HG03196 (cell line): Measurements from ENCODE around the gene CCDC74B.
"Not testable (repeated sequence)": the region's sequence is repeated elsewhere in the genome, so short reads cannot be mapped to it uniquely, and the experiment has no call there.

Experiments
- ATAC-seq: cut with Tn5 transposase; IDR thresholded peaks from one replicate; pipeline ENCODE4 v1.9.1; 2021; ENCODE audit not compliant: unreplicated experiment

CCDC74B gene

DNA sequence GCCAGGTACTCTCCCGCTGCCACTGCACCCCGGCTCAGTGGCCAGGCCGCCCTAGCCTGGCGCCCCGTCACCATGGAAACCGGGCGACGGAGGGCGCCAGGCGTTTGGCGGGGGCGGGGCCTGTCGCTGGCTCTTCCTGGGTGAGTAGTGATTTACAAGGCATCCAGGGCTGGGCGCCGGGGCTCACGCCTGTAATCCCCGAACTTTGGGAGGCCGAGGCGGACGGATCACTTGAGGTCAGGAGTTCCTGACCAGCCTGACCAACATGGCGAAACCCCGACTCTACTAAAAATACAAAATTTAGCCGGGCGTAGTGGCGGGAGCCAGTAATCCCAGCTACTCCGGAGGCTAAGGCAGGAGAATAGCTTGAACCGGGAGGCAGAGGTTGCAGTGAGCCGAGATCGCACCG is at the start of gene CCDC74B:
Gene CCDC74B, minus strand, starts transcription at position 107 of the 409 bp plus-strand sequence. CDS start 116 bp downstream, outside the sequence.
- ATAC-seq = peak; percentile 92

DNA sequence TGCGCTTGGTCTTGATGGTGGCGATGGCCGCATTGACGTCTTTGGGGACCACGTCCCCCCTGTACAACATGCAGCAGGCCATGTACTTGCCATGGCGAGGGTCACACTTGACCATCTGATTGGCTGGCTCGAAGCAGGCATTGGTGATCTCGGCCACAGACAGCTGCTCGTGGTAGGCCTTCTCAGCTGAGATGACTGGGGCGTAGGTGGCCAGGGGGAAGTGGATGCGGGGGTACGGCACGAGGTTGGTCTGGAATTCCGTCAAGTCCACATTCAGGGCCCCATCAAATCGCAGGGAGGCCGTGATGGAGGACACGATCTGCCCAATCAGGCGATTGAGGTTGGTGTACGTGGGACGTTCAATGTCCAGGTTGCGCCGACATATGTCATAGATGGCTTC is 48.9 kb upstream of the CCDC74B start:
- ATAC-seq = not testable (repeated sequence)

DNA sequence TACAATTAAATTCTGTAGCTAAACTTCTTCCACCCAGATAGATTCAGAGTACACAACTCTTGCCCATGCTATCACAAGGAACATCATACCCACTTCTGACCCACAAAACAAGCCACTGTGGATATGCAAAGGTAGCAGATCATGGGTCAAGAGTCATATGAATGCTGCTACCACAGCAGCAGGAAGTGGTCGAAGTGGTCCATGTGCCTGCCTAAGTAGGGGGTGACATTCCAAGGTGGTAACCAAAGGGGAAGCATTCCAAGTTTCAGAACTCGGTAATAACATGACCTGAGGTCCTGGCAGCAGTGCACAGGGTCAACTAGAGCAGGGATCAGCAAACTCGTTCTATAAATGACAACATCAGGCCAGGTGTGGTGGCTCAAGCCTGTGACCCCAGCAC is 47.5 kb upstream of the CCDC74B start:
- ATAC-seq = not testable (repeated sequence)

DNA sequence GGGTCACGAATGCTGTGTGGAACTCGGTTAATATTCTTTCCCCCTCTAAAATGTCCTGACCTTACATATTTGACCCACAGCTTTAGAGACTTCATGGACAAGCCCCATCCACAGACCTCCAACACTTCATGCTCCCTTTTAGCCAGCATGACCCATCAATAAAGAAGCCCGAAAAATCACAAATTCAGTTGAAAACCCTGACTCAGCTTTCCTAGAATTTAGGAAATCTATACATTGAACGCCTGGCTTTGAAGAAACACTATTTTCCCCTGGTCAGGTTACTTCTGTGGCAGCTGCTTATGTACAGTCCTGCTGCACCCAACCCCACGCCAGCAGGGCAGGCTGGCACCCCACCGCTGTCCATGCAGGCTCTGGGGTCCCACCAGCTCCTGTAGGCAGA is 46.4 kb upstream of the CCDC74B start:
- not testable (repeated sequence) for ATAC-seq

DNA sequence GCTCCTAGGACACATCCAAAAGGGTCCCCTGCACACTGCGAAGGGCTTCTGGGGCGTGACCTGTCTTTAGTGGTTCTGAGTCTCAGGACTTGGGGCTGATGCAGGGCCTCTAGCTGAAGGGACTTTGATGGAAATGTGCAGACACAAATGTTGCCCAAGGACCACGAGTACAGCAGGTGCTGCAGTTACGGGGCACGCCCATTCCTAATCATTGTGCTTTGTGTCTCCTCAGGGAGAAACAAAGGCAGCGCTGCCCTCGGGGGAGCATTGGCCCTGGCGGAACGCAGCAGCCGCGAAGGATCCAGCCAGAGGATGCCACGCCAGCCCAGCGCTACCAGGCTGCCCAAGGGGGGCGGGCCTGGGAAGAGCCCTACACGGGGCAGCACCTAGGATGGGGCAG is 45.3 kb upstream of the CCDC74B start:
- no peak for ATAC-seq

DNA sequence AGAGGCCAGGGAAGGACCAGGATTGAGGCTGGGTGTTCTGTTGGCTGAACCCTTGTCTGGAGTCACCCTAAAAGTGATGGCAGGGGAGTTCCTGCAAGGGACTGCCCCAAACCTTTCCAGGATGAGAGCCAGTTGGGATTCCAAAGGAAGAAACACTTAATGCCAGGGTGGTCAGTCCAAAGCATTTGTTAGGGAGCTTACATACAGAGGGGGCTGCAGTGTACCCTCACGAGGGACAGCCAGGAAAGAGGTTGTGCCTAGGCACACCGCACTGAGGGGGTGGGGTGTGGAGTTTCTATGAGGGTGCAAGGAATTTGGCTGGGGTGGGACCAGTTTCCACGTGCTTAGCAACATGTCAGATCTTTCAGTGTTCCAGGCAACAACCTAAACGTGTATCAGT is 44.0 kb upstream of the CCDC74B start:
- ATAC-seq = not testable (repeated sequence)

DNA sequence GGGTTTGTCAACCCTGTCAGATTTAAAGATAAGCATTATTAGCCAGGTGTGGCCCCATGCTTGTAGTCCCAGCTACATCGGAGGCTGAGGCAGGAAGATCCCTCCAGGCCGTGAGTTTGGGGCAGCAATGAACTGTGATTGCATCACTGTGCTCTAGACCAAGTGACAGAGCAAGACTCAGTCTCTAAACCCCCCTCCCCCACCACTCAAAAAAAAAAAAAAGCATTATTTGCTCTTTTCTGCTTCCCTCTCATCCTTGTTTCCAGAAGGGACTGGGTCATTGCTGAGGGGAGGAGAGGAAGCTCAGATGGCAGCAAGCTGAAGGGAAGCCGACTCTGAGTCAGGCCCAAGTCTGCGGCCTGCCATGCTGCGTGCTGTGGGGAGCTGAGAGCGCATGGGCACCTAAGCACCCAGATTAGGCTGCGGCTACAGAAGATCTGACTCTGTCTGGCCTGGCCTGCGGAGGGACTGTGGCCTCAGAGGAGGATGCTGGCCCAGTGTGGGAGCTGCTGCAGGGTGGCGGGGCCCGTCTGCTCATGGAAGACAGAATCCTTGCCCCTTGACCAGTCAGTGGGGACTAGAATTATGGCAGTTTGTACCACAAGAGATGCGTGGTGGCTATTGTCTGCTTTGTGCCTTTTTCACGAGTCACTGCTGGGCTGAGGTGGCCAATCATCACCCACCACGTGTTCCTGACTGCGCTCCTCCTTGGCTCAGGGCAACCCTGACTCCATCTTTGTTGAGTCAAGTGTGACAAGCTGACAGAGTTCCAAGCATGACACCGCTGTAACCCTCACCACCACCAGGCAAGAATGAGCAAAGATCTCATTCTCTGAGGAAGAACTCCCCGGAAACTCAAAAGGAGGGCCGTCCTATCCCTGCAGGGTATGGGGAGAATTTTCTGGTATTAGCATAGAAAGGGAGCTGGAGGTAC is 43.2 kb upstream of the CCDC74B start:
- ATAC-seq = not testable (repeated sequence)

DNA sequence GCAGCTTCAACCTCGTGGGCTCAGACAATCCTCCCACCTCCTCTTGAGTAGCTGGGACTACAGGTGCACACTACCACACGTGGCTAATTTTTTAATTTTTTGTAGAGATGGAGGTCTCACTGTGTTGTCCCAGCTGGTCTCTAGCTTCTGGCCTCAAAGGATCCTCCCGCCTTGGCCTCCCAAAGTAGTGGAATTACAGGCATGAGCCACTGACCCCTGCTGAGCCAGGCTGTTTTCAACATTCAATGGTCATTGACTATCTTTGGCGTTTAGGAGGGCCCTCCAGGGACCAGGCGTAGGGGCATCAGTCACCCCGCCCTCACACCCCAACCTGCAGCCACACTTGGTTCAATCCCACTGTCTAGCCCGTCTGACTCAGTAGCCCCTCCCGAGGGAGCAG is 42.4 kb upstream of the CCDC74B start:
- ATAC-seq = no peak

DNA sequence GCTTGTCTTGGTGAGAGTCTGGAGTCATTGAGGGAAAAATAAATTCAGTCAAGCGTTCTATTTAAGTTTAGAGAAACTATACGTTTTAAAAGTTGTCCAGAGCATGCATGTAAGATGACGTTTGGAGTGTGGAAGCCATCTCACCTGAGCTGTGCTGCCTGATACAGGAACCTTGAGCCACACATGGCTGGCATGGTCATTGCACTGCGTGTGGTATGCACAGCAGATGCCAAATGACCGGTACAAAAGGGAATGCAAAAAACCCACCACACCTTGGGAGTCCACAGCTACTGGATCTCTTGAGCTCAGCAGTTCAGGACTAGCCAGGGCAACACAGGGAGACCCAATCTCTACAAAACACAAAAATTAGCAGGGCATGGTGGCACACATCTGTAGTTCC is 41.5 kb upstream of the CCDC74B start:
- no peak for ATAC-seq

DNA sequence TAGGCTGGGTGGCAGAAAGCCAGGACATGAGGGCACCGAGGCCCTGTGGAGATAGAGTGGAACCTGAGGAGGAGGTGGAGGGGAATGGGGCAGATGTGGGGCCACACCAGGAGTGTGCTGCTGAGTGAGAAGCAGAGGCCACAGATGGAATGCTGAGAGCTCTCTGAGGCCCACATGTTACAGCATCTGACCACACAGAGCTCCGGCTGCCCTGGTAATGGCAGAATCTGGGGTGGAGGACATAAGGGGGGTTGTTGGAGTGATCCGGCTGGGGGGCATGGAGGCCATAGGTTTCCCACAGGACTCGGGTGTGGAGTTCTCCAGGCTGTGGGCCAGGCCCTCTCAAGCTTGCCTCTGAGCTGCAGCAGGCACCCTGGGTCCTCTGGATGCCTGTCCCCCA is 41.0 kb upstream of the CCDC74B start:
- ATAC-seq = no peak

DNA sequence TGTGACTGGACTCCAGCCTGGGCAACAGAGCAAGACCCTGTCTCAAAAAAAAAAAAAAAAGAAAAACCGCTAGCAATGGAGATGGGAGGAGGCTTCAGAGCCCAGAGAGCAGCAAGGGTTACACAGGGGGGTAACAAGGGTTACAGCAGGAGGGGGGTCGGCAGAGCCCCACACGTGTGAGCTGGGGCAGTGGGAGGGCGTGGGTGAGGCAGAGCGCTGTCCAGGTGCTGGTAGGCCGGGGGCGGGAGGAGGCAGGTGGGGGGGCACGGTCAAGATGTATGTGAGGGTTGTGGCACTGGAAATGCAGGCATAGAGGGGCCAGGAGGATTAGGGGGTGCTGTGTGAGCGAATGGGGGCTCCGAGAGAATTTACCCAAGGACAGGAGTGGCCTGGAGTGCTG is 40.5 kb upstream of the CCDC74B start:
- ATAC-seq = no peak

DNA sequence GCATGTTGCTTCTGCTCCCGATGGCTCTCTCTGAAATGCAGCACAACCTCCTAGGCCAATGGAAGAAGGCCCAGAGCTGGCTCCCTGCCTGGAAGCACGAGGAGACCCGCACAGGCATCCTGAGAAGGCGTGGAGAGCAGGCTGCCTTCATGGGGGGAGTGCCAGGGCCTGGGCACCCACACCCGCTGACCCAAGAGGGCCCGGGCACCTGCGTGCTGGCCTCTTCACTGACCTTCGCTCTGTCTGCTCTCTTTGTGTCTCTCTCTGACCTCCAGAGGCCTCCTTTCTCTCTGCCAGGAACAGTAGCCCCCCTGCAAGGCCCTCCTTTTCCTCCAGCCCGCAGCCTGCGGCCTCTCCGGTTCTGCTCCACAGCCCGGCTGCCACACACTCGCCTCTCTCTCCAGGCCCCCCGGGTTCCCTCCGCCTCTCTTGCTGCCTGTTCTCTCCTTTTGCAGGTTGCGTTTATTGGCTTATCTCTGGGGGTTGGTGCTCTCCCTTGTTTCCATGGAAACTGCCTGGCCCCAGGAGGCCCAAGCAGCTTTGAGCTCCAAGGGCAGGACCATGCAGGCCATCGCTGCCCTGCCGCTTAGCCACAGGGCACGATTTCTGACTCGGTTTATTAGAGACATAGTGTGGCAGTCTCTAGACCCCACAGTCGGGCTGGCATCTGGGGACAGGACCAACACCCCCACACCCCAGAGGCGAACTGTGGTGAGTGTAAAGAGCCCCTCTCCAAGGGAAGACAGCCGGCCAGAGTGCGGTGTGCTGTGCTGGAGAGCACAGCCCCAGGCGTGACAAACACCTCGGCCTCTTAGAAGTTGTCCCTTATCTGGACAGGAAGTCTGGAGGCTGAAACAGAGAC is 38.8 kb upstream of the CCDC74B start:
- no peak for ATAC-seq

DNA sequence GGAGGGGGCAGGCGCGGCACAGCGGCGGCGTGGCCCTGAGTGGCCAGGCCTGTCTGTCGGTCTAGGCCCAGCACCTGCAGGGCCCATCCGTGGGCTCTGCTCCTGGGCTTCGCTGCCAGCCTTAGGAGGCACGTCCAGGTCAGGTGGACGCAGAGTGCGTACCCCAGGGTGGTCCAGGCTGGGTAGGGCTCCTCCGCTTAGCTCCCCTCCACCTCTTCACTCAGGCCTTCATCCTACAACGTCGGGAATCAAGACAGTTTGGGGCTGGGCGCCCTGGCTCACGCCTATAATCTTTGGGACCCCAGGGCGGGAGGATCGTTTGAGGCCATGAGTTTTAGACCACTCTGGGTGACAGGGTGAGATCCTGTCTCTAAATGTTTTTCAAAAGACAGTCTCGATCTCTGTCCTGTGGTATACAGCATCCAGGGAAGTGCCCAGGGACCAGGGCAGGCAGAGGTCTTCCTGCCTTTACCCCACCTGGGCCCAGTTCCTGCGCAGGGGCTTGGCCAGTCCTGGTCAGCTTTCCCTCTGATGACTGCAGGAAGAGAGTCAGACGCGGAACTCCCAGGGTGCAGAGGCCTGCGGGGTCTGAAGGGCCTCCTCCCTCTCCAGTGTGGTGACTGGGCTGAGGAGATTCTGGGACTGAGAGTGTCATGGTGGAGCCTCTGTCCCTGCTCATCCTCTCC is 38.1 kb upstream of the CCDC74B start:
- ATAC-seq = not testable (repeated sequence)

DNA sequence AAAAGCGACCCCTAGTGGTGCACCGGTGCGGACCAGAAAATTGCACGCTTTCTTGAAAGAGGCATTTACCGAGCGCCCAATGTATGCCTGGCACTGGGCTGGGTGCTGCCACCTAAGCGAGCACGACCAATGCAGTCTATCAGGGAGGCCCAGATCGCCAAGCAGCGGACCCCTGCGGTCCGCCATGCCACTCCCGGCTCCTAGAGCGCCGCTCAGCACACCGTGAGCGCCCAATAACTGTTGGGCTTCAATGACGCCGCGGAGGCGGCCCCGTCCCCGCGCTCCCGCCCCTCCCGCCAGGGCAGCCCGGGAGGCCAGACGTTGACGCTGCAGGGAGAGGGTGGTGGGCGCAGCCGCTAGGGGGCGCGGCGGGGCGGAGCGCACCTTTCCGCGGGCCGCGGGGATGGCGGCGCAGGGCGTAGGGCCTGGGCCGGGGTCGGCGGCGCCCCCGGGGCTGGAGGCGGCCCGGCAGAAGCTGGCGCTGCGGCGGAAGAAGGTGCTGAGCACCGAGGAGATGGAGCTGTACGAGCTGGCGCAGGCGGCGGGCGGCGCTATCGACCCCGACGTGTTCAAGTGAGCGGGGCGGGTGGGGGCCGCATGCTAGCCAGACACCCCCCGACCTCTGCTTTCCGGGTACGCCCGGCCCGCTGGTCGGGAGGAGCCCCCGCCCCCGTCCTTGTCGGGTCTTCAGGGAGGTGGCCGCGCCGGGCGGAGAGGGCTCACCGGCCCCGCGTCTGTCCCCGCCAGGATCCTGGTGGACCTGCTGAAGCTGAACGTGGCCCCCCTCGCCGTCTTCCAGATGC is 37.2 kb upstream of the CCDC74B start, which contains the start of gene MZT2B:
Gene MZT2B, plus strand, starts transcription at position 383 of the 803 bp plus-strand sequence. Its CDS starts 21 bp downstream, at position 404.
- ATAC-seq = peak; percentile 78

DNA sequence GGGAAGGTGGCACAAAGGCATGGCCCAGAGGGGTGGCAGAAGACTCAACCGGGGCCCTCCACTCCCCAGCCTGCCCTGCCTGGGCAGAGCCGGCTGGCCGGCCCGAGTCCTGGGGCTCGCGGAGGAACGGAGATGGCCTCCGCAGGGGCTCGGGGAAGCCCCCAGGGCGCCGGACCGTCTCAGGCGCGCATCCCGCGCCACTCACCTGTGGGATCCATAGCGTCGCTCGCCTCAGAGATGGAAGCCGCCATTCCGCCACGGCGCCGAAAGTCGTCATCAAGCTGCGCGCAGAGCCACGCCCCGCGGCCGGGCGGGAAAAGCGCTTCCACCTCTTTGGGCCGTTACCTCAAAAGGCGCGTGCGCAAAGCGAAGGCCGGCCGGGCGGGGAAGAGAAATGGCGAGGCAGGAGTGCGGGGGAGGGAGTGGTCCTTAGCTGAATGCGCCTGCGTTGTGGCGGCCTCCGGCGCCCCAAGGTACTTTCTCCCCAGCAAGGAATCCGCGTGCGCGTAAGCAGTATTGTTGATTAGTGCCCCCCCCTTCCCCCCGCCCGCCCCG is 36.5 kb upstream of the CCDC74B start, which contains the start of gene SMPD4:
Gene SMPD4, minus strand, starts transcription at position 278 of the 555 bp plus-strand sequence. CDS start 5,010 bp downstream, outside the sequence.
- peak; percentile 58 for ATAC-seq

DNA sequence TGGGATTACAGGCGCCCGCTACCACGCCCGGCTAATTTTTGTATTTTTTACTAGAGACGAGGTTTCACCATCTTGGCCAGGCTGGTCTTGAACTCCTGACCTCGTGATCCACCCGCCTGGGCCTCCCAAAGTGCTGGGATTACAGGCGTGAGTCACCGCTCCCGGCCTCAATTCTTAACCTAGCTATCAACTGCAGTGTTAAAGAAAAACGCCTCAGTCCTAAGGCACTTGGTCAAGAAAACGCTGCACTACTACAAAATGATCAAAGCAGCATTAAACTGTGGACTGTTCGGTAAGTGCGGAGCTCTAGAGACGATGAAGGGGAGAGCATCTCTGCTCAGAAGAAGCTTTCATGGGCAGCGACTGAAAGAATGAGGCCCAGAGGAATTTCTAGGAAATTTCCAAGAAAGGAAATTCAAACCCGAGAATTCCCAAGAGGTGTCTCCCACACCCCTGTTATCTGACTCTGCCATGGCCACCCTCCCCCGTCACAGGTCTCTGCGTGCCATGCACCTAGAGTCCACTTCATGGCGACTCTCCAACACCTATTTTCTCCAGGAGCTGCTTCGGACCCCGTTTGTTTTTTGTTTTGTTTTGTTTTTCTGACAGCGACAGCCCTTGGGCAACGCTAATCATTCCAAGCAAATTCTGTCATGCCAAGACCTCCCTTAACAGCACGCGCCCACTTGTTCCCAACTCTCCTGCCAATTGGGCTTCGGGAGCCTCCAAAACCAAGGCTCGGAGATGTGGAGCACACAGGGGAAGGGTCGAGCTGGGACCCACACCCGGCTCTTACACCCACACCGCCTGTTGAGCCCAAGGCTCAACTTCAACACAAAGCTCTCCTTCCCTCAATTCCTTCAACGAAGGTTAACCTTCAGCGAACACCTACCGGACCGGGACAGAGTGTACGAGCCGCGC is 35.8 kb upstream of the CCDC74B start:
- ATAC-seq = not testable (repeated sequence)

DNA sequence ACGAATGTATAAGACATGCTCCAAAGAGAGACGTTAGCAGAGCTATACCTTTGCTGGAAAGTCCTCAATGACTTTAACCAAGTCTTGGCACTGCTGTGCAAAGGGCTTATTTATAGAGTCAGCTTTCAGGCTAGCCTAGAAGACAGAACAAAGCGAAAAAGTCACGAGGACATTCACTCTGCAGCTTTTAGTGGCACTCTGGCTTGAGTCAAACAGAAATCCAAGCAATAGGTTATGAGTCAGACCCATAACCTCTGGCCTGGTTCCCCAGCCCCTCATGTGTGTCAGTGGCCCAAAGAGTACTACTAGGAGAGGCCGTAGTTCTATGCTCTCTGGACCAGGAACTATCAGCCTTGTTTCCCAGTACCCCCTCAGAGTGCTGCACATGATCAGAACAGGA is 30.0 kb upstream of the CCDC74B start:
- not testable (repeated sequence) for ATAC-seq

DNA sequence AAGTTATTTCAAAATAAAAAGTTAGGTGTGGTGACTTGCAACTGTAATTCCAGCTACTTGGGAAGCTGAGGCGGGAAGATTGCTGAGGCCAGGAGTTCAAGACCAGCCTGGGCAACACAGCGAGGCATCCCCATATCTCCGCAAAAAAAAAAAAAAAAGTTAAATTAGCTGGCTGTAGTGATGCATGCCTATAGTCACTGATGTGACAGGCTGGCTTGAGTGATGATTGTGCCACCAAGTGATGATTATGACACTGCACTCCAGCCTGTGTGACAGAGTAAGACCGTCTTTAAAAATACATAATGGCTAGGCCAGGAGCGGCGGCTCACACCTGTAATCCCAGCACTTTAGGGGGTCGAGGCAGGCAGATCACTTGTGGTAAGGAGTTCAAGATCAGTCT is 25.0 kb upstream of the CCDC74B start:
- no peak for ATAC-seq

DNA sequence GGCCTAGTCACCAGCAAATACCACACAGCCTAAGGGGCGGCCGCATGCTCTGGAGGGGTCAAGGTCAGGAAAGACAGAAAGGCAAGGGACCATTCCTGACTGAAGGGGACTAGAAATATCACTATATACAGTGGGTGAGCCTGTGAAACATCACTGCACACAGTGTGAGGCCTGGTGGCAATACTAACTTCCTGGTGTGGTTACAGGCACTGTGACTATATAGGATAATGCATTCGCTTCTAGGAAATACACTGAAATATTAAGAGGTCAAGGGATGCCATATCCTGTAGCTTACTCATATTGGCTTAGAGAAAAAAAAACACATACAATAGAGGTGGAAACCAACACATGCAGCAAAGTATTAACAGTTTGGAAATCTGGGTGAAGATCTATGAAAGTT is 24.3 kb upstream of the CCDC74B start:
- ATAC-seq = not testable (repeated sequence)
